ENCODE data around the gene TFF3. TPM values are rescaled to one million over a fixed set of nuclear protein-coding genes. Genes with fewer than 3 reads are reported as not detected.

TFF3 gene
- total RNA-seq, 4 donors from 2014 or later = 178 to 1,063 (median 636) TPM

DNA sequence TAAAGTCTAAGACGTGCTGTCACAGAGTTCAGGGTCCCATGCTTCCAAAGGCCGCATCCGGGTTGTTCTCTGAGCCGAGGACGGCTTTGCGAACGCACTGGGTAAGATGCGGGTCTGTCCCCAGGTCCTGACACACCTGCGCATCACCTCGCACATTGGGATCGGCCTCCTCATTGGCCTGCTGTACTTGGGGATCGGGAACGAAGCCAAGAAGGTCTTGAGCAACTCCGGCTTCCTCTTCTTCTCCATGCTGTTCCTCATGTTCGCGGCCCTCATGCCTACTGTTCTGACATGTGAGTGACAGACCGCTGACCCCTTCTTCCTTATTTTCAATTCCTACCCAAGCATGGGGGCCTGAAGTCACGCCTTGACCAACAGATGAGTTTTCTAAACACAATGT lies 25.3 kb downstream of the TFF3 start:
- peak in 2 of 3 donors; percentile 18 to 59 for DNase-seq
- H3K27me3 ChIP-seq = no peaks in the 10 kb centered on the region

DNA sequence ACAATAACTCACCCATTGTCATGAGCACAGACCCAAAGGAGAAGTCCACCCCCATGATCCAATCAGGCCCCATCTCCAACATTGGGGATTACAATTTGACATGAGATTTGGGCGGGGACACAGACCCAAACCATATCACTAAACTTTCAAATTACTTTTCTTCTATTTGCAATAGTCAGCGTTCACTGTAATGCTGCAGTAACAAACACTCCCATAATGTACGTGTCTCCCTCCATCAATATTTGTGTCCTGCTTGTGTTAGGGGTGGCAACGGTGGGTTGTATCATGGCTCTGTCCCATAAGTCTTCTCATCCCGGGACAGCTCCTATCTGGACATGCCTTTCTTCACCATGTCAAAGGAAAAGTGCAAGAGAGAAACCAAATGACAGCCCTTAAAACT lies 26.2 kb downstream of the TFF3 start:
- DNase-seq = no peak
- H3K27me3 ChIP-seq = no peaks in the 10 kb centered on the region
- peaks cover 0 to 3% (median 0%) of the 10 kb centered on the region in 4 donors for H3K4me1 ChIP-seq
- no peaks in the 10 kb centered on the region for H3K9me3 ChIP-seq
- TF ChIP-seq POLR2A (IDR thresholded peaks at IDR 0.05) = no peak
- TF ChIP-seq, protein P1, sequence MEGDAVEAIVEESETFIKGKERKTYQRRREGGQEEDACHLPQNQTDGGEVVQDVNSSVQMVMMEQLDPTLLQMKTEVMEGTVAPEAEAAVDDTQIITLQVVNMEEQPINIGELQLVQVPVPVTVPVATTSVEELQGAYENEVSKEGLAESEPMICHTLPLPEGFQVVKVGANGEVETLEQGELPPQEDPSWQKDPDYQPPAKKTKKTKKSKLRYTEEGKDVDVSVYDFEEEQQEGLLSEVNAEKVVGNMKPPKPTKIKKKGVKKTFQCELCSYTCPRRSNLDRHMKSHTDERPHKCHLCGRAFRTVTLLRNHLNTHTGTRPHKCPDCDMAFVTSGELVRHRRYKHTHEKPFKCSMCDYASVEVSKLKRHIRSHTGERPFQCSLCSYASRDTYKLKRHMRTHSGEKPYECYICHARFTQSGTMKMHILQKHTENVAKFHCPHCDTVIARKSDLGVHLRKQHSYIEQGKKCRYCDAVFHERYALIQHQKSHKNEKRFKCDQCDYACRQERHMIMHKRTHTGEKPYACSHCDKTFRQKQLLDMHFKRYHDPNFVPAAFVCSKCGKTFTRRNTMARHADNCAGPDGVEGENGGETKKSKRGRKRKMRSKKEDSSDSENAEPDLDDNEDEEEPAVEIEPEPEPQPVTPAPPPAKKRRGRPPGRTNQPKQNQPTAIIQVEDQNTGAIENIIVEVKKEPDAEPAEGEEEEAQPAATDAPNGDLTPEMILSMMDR (IDR thresholded peaks at IDR 0.05) = no peak
- no peak overlapping the region for H3K4me3 ChIP-seq
- H3K36me3 ChIP-seq = peaks cover 0 to 53% (median 0%) of the 10 kb centered on the region in 3 donors
- H3K27ac ChIP-seq = no peak overlapping the region

More for the DNA sequence above, 25.3 kb downstream of the TFF3 start:
- Histone ChIP-seq H3K27ac (no peak overlapping the region), H3K36me3 (peaks cover 0 to 55% (median 0%) of the 10 kb centered on the region in 3 donors), H3K9me3 (no peaks in the 10 kb centered on the region), H3K4me3 (no peak overlapping the region), H3K4me1 (peaks cover 0 to 3% (median 0%) of the 10 kb centered on the region in 4 donors)
- TF ChIP-seq, protein P1 (IDR thresholded peaks at IDR 0.05) = no peak
- no peak for TF ChIP-seq POLR2A (IDR thresholded peaks at IDR 0.05)

DNA sequence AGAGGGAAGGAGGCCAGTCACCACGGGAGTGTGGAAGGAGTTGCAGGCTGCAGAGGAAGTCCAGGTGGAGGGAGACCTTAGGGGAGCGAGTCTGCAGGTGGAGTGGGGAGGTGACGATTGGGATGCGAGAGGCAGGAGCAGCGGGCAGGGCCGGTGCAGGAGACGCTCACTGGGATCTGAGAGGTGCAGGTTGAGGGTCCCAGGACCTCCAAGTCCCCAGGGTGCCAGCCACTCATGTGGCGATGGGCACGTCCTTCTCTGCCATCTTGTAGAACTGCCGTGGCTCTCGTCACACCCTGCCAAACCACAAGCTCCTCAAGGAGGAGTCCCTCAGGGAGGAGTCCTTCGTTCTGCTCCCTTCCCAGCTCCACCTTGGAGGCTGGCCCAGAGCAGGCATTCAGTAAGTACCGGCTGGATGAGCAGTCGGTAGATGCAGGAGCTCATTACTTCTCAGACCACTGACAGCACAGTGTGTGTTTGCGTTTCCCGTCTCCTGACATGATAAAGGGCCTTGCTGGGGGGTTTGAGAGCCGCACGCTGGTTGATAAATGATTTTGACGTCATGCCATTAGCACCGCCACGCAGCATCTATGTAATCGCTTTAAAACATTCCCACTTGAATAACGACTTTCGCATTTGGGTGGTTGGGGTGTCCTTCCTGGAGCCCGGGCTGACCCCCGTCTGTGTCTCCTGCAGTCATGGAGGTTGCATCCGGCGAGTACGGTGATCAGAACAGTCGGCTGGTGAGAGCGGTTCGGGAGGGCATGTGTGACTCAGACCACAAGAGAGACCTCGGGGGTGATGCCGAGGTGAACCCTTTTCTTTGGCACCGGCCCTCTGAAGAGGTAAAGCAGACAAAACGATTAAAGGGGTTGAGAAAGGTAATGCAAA lies 27.8 kb downstream of the TFF3 start:
- Histone ChIP-seq H3K9me3 (no peaks in the 10 kb centered on the region), H3K36me3 (peaks cover 0 to 57% (median 0%) of the 10 kb centered on the region in 3 donors), H3K27me3 (no peaks in the 10 kb centered on the region), H3K27ac (no peak overlapping the region), H3K4me1 (peaks cover 0 to 3% (median 0%) of the 10 kb centered on the region in 4 donors), H3K4me3 (no peak overlapping the region)
- DNase-seq = no peak
- TF ChIP-seq, protein P1 (IDR thresholded peaks at IDR 0.05) = no peak
- no peak for TF ChIP-seq POLR2A (IDR thresholded peaks at IDR 0.05)

DNA sequence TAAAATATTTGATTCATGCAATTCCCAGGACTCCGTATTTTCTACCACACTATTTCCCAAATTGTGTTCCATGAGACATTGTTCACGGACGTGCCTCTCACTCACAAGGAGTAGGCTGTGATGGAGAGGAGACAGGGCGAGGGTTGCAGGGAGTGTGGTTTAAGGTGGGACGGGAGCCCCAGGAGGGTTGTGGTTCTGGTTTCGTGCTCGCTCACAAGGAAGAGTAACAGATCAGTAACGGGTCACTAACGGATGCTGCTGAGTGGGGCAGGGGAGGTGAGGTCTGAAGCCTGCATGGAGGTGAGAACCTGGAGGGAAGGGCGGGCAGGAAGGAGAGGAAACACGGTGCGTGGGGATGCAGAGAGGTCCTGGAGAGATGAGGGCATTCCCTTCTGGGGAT lies 28.8 kb downstream of the TFF3 start:
- Histone ChIP-seq H3K36me3 (peaks cover 0 to 59% (median 0%) of the 10 kb centered on the region in 3 donors), H3K27ac (no peak overlapping the region)
- DNase-seq = peak in 1 of 3 donors; percentile 30

DNA sequence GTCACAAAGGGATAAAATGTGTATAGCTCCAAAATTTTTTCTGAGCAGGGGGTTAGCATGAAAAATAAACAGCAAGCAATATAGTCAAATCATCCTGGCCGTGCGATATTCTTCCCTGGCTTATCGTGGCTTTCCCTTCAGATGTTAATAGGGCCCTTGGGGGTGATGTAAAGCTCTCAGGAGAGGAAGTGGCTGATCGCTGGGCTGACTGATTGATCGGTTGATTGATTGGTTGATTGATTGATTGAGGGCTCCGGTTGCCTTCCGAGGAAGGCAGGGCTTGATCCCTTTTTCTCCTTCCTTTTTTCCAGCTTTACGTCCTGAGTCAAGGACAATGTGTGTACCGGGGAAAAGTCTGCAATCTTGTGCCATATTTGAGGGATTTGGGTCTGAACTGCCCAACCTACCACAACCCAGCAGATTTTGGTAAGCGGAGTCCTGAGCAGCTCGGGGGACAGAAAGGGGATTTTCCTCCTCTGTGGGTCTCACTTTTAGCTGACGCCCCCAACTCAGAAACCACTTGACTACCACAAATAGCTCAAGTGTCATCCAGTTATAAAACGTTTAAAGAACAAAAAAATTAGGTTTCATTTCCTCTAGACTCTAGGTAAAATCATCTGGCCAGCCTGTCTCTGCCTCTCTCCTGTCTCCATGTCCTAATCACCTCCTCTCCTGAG lies 29.5 kb downstream of the TFF3 start:
- Histone ChIP-seq H3K27me3 (no peaks in the 10 kb centered on the region), H3K9me3 (no peaks in the 10 kb centered on the region), H3K4me3 (no peak overlapping the region), H3K27ac (no peak overlapping the region), H3K36me3 (peaks cover 0 to 57% (median 0%) of the 10 kb centered on the region in 3 donors), H3K4me1 (peaks cover 0 to 3% (median 0%) of the 10 kb centered on the region in 4 donors)
- TF ChIP-seq POLR2A (IDR thresholded peaks at IDR 0.05) = no peak
- TF ChIP-seq, protein P1 (IDR thresholded peaks at IDR 0.05) = no peak
- DNase-seq = no peak

More for the DNA sequence above, 28.8 kb downstream of the TFF3 start:
- Histone ChIP-seq H3K9me3 (no peaks in the 10 kb centered on the region), H3K4me3 (no peak overlapping the region), H3K4me1 (peaks cover 0 to 3% (median 0%) of the 10 kb centered on the region in 4 donors), H3K27me3 (no peaks in the 10 kb centered on the region)
- no peak for TF ChIP-seq POLR2A (IDR thresholded peaks at IDR 0.05)
- TF ChIP-seq, protein P1 (IDR thresholded peaks at IDR 0.05) = no peak

Data from Peyer's patch (tissue), 4 donors.